SK-N-MC (cell line): ENCODE data around the gene SLC22A13.

ENCODE experiments used
- DNase-seq: peaks from one replicate; pipeline ENCODE4 v3.0.0-alpha.2; 2011; ENCODE audit warnings: low read depth, low spot score
- H3K27ac ChIP-seq: fragments of 200-600 bp; sonication (generic); 2 replicates; pipeline ENCODE4 v1.5.1; 2016; ENCODE audit warnings: mixed run types
- H3K36me3 ChIP-seq: fragments of 200-600 bp; sonication (generic); 2 replicates; pipeline ENCODE4 v1.6.1; 2017; ENCODE audit warnings: antibody characterized with exemption, low read length, mixed read lengths; ENCODE audit not compliant: insufficient read depth
- H3K4me3 ChIP-seq: fragments of 200-600 bp; sonication (generic); 2 replicates; pipeline ENCODE4 v1.5.1; 2016
- H3K9ac ChIP-seq: fragments of 200-600 bp; sonication (generic); 2 replicates; pipeline ENCODE4 v1.8.0; 2017; ENCODE audit warnings: mixed run types, mixed read lengths; ENCODE audit not compliant: insufficient read length
- H3K9me3 ChIP-seq: fragments of 200-600 bp; sonication (generic); 2 replicates; pipeline ENCODE4 v1.6.1; 2017; ENCODE audit warnings: low read depth, mild to moderate bottlenecking, antibody characterized with exemption, low read length, moderate library complexity, mixed read lengths
- EZH2 ChIP-seq: fragments of 200-600 bp; sonication (generic); IDR thresholded peaks from one replicate; pipeline ENCODE4 v1.6.1; 2017; ENCODE audit warnings: antibody characterized with exemption
- FOXP2 ChIP-seq: optimal IDR thresholded peaks from 2 replicates; pipeline ENCODE3; 2011; ENCODE audit warnings: mild to moderate bottlenecking, moderate library complexity; ENCODE audit not compliant: insufficient read depth; ENCODE audit errors: extremely low read length, control extremely low read depth
- POLR2AphosphoS5 ChIP-seq: IDR thresholded peaks from 2 replicates; pipeline ENCODE4 v1.6.1; 2012; ENCODE audit warnings: mild to moderate bottlenecking, low read depth, low read length, borderline replicate concordance

Gene SLC22A13

DNA sequence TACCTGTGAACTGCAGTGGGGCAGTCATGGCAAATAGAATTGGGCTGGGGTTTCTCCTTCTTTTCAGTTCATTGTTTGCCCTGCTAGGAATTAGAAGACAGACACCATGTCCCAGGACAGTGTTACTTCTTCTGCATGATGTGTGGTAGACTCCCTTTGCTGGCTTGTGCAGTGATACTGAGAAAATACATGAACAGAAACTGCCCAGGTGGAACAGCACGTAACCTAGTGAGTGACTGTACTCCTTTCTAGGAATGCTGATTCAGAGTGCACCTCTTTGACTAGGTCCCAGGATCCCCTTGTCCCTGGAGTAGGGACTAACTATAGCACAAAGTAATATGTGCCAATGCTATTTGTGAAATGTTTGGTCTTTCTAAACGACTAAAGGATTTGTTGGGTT is 10.7 kb upstream of the SLC22A13 start:
- H3K9me3 ChIP-seq: no peaks in the 10 kb centered on the region
- no peak for TF ChIP-seq FOXP2
- no peak for TF ChIP-seq EZH2
- TF ChIP-seq POLR2AphosphoS5: no peak
- no peak for DNase-seq
- no peak overlapping the region for H3K27ac ChIP-seq
- H3K36me3 ChIP-seq: peaks cover 15% of the 10 kb centered on the region; the same call in 1 of the 2 replicates
- no peak overlapping the region for H3K4me3 ChIP-seq
- no peak overlapping the region for H3K9ac ChIP-seq

- H3K36me3 ChIP-seq: peaks cover 15% of the 10 kb centered on the region; the same call in 1 of the 2 replicates
- H3K9me3 ChIP-seq: no peaks in the 10 kb centered on the region
- no peak overlapping the region for H3K9ac ChIP-seq
- no peak overlapping the region for H3K27ac ChIP-seq
- TF ChIP-seq FOXP2: no peak
- no peak for TF ChIP-seq POLR2AphosphoS5
- TF ChIP-seq EZH2: no peak
- DNase-seq: no peak
- no peak overlapping the region for H3K4me3 ChIP-seq
Measured at GRCh38 chr3:38255627-38256026, 10.0 kb upstream of the SLC22A13 start.

DNA sequence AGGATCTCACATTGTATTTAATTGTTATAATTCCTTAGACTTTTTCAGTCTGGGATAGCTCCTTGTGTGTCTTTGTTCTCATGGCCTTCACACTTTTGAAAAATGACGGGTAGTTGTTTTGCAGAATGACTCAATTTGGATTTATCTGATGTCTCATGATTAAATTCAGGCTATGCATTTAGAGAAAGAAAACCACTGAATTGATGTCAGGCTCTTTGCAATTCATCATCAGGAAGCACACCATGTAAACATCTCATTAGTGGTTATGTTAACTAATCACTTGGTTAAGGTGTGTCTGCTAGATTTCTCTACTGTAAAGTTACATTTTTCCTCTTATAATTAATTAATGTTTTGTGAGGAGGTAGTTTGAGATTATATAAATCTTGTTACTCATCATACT is 8.0 kb upstream of the SLC22A13 start:
- no peak for DNase-seq
- Histone ChIP-seq H3K36me3 (peaks cover 5% of the 10 kb centered on the region; the same call in 1 of the 2 replicates), H3K4me3 (no peak overlapping the region), H3K9me3 (no peaks in the 10 kb centered on the region), H3K27ac (no peak overlapping the region), H3K9ac (no peak overlapping the region)
- TF ChIP-seq FOXP2 (no peak), EZH2 (no peak), POLR2AphosphoS5 (no peak)

GRCh38 chr3:38260474-38260873 is 5.1 kb upstream of the SLC22A13 start:
- TF ChIP-seq POLR2AphosphoS5 (no peak), FOXP2 (no peak)
- no peaks in the 10 kb centered on the region; the same call in 1 of the 2 replicates for H3K36me3 ChIP-seq
- H3K4me3 ChIP-seq: no peak overlapping the region
- no peak overlapping the region for H3K9ac ChIP-seq
- no peak for DNase-seq
- no peak overlapping the region for H3K27ac ChIP-seq
- H3K9me3 ChIP-seq: no peaks in the 10 kb centered on the region

DNA sequence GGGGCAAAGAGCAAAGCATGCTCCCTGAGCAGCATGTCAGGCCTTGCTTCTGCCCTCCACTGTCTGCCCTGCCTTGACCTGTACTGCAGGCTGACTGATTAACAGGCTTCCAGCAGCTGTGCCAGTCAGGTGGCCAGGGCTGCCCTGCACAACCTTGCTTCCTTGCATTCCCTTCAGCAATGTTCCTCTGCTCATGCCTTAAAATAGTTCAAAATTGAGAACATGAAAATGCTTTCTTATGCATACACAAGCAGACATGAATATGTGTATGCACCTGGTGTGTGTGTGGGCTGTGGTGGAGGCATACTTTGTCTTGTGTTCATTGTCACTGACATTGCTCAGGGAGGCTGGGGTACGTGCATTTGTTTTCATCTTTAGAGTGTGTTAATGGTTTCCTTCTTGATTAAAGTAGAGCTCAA is 1.2 kb upstream of the SLC22A13 start:
- no peak for TF ChIP-seq EZH2
- no peak for TF ChIP-seq POLR2AphosphoS5
- no peak for TF ChIP-seq FOXP2
- no peaks in the 10 kb centered on the region for H3K9me3 ChIP-seq
- H3K9ac ChIP-seq: no peak overlapping the region
- H3K4me3 ChIP-seq: no peak overlapping the region
- no peaks in the 10 kb centered on the region for H3K36me3 ChIP-seq
- no peak for DNase-seq
- H3K27ac ChIP-seq: no peak overlapping the region

DNA sequence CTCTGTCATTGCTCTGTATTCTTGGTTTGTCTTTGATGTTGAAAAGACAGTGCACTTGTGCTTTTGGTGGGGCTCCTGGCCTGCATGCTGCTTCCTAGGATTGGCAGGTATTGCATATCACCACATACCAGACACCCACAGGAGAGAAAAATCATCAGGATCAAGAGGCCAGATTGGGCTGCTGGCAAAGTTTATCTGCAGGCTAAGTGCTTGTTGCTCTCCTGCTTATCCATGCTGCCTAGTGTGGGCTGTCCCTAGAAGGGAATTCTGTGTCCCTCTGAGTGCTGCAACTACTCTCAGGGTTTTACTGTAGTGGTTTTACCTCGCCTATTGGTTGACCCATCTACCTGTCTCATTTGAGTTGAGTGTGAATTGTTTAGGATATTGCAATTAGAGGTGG is 833 bp upstream of the SLC22A13 start:
- TF ChIP-seq EZH2 (no peak), POLR2AphosphoS5 (no peak)
- no peak overlapping the region for H3K4me3 ChIP-seq
- H3K9me3 ChIP-seq: no peaks in the 10 kb centered on the region
- DNase-seq: no peak
- no peak overlapping the region for H3K9ac ChIP-seq
- H3K36me3 ChIP-seq: no peaks in the 10 kb centered on the region
- no peak overlapping the region for H3K27ac ChIP-seq

DNA sequence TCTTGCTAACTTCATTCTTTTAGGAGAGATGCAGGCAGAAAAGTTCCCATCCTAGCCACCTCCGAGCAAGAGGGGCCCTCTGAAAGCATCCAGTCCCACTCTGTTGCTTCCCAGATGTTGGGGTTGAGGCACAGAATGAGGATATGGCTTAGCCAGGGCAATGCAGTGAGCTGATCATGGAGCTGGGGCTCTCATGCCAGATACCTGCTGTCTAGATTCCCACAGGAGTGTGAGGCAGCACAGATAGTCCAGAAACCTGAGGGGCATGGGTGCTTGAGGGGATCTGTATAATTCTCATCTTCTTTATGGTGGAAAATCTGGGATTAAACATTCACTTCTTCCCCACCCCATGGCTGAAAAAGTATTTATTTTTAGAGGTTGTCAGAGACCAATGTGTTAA is 1.2 kb downstream of the SLC22A13 start:
- no peak overlapping the region for H3K9ac ChIP-seq
- no peak for DNase-seq
- H3K9me3 ChIP-seq: no peaks in the 10 kb centered on the region
- H3K4me3 ChIP-seq: no peak overlapping the region
- no peak overlapping the region for H3K27ac ChIP-seq
- no peaks in the 10 kb centered on the region for H3K36me3 ChIP-seq
- TF ChIP-seq EZH2 (no peak), POLR2AphosphoS5 (no peak), FOXP2 (no peak)

GRCh38 chr3:38267662-38268061 is 2.0 kb downstream of the SLC22A13 start:
- TF ChIP-seq EZH2 (no peak), POLR2AphosphoS5 (no peak), FOXP2 (no peak)

DNA sequence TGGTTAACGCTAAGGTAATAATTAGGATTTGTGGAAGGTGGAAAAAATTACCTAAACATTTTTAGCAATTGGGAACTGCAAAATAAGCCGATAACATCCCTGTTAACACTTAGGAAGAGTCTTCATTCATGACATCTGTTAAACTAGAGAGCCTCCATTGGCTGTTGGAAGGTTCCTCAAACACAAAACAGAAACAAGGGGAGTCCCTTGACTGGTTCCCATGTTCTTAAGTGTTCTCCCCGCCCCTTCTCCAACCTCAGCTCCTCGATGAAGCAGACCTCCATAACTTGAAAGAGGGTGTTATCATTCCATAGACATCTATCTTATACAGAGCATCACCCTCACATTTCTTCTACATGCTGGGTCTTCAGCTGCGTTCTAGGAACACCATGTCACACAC is 2.5 kb downstream of the SLC22A13 start:
- no peak overlapping the region for H3K9ac ChIP-seq
- no peak overlapping the region for H3K27ac ChIP-seq
- TF ChIP-seq EZH2 (no peak), FOXP2 (no peak), POLR2AphosphoS5 (no peak)
- no peaks in the 10 kb centered on the region for H3K36me3 ChIP-seq
- H3K9me3 ChIP-seq: no peaks in the 10 kb centered on the region
- no peak overlapping the region for H3K4me3 ChIP-seq
- DNase-seq: no peak

More at GRCh38 chr3:38267662-38268061, 2.0 kb downstream of the SLC22A13 start:
- no peak overlapping the region for H3K4me3 ChIP-seq
- no peak for DNase-seq
- H3K9me3 ChIP-seq: no peaks in the 10 kb centered on the region
- H3K36me3 ChIP-seq: no peaks in the 10 kb centered on the region
- no peak overlapping the region for H3K27ac ChIP-seq
- no peak overlapping the region for H3K9ac ChIP-seq
